ENCODE results near the gene CD48.

The CD48 gene

GRCh38 chr1:160711602-160712311 is at the start of gene CD48:
Gene CD48 (minus strand): TSS chr1:160711822. CDS start chr1:160711763, 59 bp downstream.
- DNase-seq (ENCODE audit: low read depth in 3 of 3): peak in 1 of 3 experiments; percentile 19

- no peak for DNase-seq (ENCODE audit: low read depth in 3 of 3)
These were observed 49.4 kb upstream of the CD48 start for GRCh38 chr1:160761046-160761445.

GRCh38 chr1:160759740-160760139 is 48.1 kb upstream of the CD48 start:
- DNase-seq (ENCODE audit: low read depth in 3 of 3): no peak

- no peak for DNase-seq (ENCODE audit: low read depth in 3 of 3)
These were observed 46.9 kb upstream of the CD48 start for GRCh38 chr1:160758521-160758920.

- no peak for DNase-seq (ENCODE audit: low read depth in 3 of 3)
These were observed 45.2 kb upstream of the CD48 start for GRCh38 chr1:160756849-160757201.

- DNase-seq (ENCODE audit: low read depth in 3 of 3): no peak
These were observed 44.6 kb upstream of the CD48 start for GRCh38 chr1:160755911-160756848.

GRCh38 chr1:160755461-160755860 is 43.8 kb upstream of the CD48 start:
- no peak for DNase-seq (ENCODE audit: low read depth in 3 of 3)

GRCh38 chr1:160753594-160753993 is 42.0 kb upstream of the CD48 start:
- no peak for DNase-seq (ENCODE audit: low read depth in 3 of 3)

- DNase-seq (ENCODE audit: low read depth in 3 of 3): no peak
These were observed 41.3 kb upstream of the CD48 start for GRCh38 chr1:160752924-160753323.

- DNase-seq (ENCODE audit: low read depth in 3 of 3): no peak
These were observed 40.8 kb upstream of the CD48 start for GRCh38 chr1:160752406-160752805.

- no peak for DNase-seq (ENCODE audit: low read depth in 3 of 3)
These were observed 39.0 kb upstream of the CD48 start for GRCh38 chr1:160750608-160751007.

GRCh38 chr1:160748878-160749269 is 37.3 kb upstream of the CD48 start:
- DNase-seq (ENCODE audit: low read depth in 3 of 3): no peak

- no peak for DNase-seq (ENCODE audit: low read depth in 3 of 3)
These were observed 36.7 kb upstream of the CD48 start for GRCh38 chr1:160748181-160748877.

GRCh38 chr1:160747717-160748116 is 36.1 kb upstream of the CD48 start:
- DNase-seq (ENCODE audit: low read depth in 3 of 3): no peak

- DNase-seq (ENCODE audit: low read depth in 3 of 3): no peak
These were observed 35.3 kb upstream of the CD48 start for GRCh38 chr1:160746836-160747500.

GRCh38 chr1:160745551-160745950 is 33.9 kb upstream of the CD48 start:
- no peak for DNase-seq (ENCODE audit: low read depth in 3 of 3)

- DNase-seq (ENCODE audit: low read depth in 3 of 3): no peak
These were observed 33.4 kb upstream of the CD48 start for GRCh38 chr1:160744852-160745520.

GRCh38 chr1:160744199-160744851 is 32.7 kb upstream of the CD48 start:
- DNase-seq (ENCODE audit: low read depth in 3 of 3): no peak

GRCh38 chr1:160743266-160743665 is 31.6 kb upstream of the CD48 start:
- no peak for DNase-seq (ENCODE audit: low read depth in 3 of 3)

- DNase-seq (ENCODE audit: low read depth in 3 of 3): no peak
These were observed 31.0 kb upstream of the CD48 start for GRCh38 chr1:160742428-160743127.
